Calu3 (cell line): ENCODE data around the gene MTG2. TPM values are rescaled to one million over a fixed set of nuclear protein-coding genes. Genes with fewer than 3 reads are reported as not detected.

Experiments used
- BruUV-seq: library from RNA; stranded (reverse); fragments of 400-500 nt; replicated peaks from 2 replicates; lab custom pipeline; 2021; lab: Mats Ljungman, UMichigan
- CTCF ChIA-PET: fragments of 300-600 bp; sonication (Branson Sonifier 250); formaldehyde crosslinking; loops from one replicate; lab custom pipeline; 2022; ENCODE audit warnings: antibody characterized with exemption; lab: Charles Lee
- DNase-seq: peaks from one replicate; pipeline ENCODE4 v3.0.0; 2022
- H3K27ac Mint-ChIP-seq: one replicate; pipeline ENCODE4 v1.8.0; 2022; ENCODE audit warnings: mixed read lengths; ENCODE audit not compliant: unreplicated experiment
- H3K27me3 Mint-ChIP-seq: one replicate; pipeline ENCODE4 v1.8.0; 2022; ENCODE audit warnings: mixed read lengths; ENCODE audit not compliant: unreplicated experiment
- H3K36me3 Mint-ChIP-seq: one replicate; pipeline ENCODE4 v1.8.0; 2022; ENCODE audit warnings: mild to moderate bottlenecking, moderate library complexity, mixed read lengths; ENCODE audit not compliant: insufficient read depth, unreplicated experiment
- H3K4me1 Mint-ChIP-seq: one replicate; pipeline ENCODE4 v1.8.0; 2022; ENCODE audit warnings: mild to moderate bottlenecking, low read depth, mixed read lengths; ENCODE audit not compliant: unreplicated experiment
- H3K4me3 Mint-ChIP-seq: one replicate; pipeline ENCODE4 v1.8.0; 2022; ENCODE audit warnings: mild to moderate bottlenecking, low read depth, moderate library complexity, mixed read lengths; ENCODE audit not compliant: unreplicated experiment
- H3K9me3 Mint-ChIP-seq: one replicate; pipeline ENCODE4 v1.8.0; 2022; ENCODE audit warnings: low read depth, mixed read lengths; ENCODE audit not compliant: unreplicated experiment
- intact Hi-C: fragments of 100-400 bp; cut with micrococcal nuclease; formaldehyde crosslinking; loops from one replicate; pipeline ENCODE4 v1.10.0; 2022; ENCODE audit not compliant: unreplicated experiment
- total RNA-seq: library from RNA; stranded (reverse); gene quantifications from 2 replicates; pipeline ENCODE4 v1.2.3, GENCODE V29; 2022
- TF ChIP-seq, protein P1 (sequence below): fragments of 200-600 bp; IDR thresholded peaks from one replicate; pipeline ENCODE4 v1.8.0; 2022; ENCODE audit warnings: antibody characterized with exemption; ENCODE audit not compliant: unreplicated experiment

Gene MTG2
- total RNA-seq, 1 experiment from 2014 or later = 87.9 TPM

- Mint-ChIP-seq H3K9me3 (no peaks in the 10 kb centered on the region), H3K27ac (no peak overlapping the region), H3K27me3 (peaks cover 13% of the 10 kb centered on the region), H3K36me3 (peaks cover 17% of the 10 kb centered on the region), H3K4me3 (no peak overlapping the region), H3K4me1 (peaks cover 22% of the 10 kb centered on the region)
- CTCF ChIA-PET = no interaction called here
- BruUV-seq = no TSS peak
- TF ChIP-seq, protein P1, sequence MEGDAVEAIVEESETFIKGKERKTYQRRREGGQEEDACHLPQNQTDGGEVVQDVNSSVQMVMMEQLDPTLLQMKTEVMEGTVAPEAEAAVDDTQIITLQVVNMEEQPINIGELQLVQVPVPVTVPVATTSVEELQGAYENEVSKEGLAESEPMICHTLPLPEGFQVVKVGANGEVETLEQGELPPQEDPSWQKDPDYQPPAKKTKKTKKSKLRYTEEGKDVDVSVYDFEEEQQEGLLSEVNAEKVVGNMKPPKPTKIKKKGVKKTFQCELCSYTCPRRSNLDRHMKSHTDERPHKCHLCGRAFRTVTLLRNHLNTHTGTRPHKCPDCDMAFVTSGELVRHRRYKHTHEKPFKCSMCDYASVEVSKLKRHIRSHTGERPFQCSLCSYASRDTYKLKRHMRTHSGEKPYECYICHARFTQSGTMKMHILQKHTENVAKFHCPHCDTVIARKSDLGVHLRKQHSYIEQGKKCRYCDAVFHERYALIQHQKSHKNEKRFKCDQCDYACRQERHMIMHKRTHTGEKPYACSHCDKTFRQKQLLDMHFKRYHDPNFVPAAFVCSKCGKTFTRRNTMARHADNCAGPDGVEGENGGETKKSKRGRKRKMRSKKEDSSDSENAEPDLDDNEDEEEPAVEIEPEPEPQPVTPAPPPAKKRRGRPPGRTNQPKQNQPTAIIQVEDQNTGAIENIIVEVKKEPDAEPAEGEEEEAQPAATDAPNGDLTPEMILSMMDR = no peak
- no peak for DNase-seq
- intact Hi-C loops = no loop called here
These were observed 50.2 kb downstream of the MTG2 start for GRCh38 chr20:62232770-62233645.

GRCh38 chr20:62233684-62234083 is 50.9 kb downstream of the MTG2 start:
- no peaks in the 10 kb centered on the region for H3K9me3 Mint-ChIP-seq
- TF ChIP-seq, protein P1 = no peak
- peaks cover 13% of the 10 kb centered on the region for H3K27me3 Mint-ChIP-seq
- no peak overlapping the region for H3K27ac Mint-ChIP-seq
- CTCF ChIA-PET = interaction anchor here (1.2 kb wide), 1 partner anchor 8 kb away, joined by 3 read pairs; no protein-coding TSS in a partner anchor
- H3K36me3 Mint-ChIP-seq = peaks cover 23% of the 10 kb centered on the region
- intact Hi-C loops = no loop called here
- peaks cover 25% of the 10 kb centered on the region for H3K4me1 Mint-ChIP-seq
- no TSS peak for BruUV-seq
- no peak for DNase-seq
- no peak overlapping the region for H3K4me3 Mint-ChIP-seq

DNA sequence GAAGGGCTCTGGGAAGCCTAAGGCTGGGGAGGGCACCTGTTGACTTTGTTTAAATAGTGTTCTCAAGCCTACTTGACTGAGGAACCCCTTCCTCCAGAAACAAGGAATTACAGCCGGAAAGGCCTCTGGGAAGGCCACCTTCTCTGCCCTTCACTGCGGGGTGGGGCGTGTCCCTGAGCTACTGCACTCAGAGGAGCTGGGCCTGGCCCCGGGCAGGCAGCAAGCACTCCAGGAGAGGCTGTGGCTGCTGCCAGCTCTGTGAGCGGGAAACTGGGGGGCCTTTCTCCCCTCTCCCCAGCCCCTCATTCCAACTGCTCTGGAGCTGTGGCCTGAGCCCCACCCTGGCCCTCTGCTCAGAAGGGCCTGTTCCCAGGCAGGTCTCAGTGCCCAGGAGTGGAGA is 51.5 kb downstream of the MTG2 start:
- no TSS peak for BruUV-seq
- no peak for DNase-seq
- peaks cover 13% of the 10 kb centered on the region for H3K27me3 Mint-ChIP-seq
- no peak overlapping the region for H3K4me3 Mint-ChIP-seq
- H3K36me3 Mint-ChIP-seq = peaks cover 30% of the 10 kb centered on the region
- intact Hi-C loops = no loop called here
- TF ChIP-seq, protein P1 = no peak
- no peaks in the 10 kb centered on the region for H3K9me3 Mint-ChIP-seq
- no peak overlapping the region for H3K27ac Mint-ChIP-seq
- peaks cover 26% of the 10 kb centered on the region for H3K4me1 Mint-ChIP-seq
- CTCF ChIA-PET = interaction anchor here (1.2 kb wide), 1 partner anchor 9 kb away, joined by 3 read pairs; no protein-coding TSS in a partner anchor

DNA sequence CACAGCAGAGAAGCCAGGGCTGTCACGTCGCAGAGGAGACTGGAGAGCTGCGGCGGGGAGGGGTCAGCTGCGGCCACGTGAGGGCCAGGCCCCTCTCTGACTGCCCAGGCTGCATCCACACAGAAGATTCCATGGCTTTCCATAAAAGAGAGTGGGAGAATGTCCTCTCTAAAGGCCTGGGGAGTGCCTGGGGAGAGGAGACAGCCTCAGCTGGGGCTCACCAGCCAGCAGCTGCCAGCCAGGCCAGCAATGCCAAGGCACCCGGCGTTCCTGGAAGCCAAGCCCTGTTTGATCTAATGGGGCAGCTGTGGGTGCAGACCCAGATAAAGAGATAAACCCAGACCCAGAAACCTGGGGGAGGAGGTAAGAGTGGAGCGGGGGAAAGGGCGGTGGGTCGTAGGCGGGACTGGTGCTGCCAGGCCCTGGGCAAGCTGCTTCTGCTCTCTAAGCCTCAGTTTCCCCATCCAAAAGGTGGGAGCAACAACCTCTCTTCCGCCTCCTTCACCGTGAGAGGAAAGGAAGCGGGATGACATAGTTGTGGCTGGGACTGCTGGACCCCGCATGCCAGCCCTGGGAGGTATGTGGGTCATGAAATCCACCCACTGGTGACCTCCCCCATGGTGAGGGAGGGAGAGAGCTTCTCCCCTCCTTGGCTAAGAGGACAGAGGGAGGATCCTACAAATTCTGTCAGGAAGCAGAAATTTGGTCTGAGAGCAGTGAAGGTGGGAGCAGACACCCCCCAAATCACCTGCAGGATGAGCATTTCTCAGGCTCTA is 52.4 kb downstream of the MTG2 start:
- Mint-ChIP-seq H3K27ac (no peak overlapping the region), H3K4me3 (no peak overlapping the region), H3K4me1 (peaks cover 35% of the 10 kb centered on the region), H3K9me3 (no peaks in the 10 kb centered on the region), H3K36me3 (peaks cover 37% of the 10 kb centered on the region), H3K27me3 (peaks cover 13% of the 10 kb centered on the region)
- CTCF ChIA-PET = no interaction called here
- intact Hi-C loops = no loop called here
- no peak for DNase-seq
- BruUV-seq = no TSS peak
- TF ChIP-seq, protein P1 = no peak
